NCI-H1105 (cell line): ENCODE measurements around the gene CLIC3.
"Not testable (repeated sequence)": the region's sequence is repeated elsewhere in the genome, so short reads cannot be mapped to it uniquely, and the experiment has no call there.

Source experiments
- DNase-seq: peaks from one replicate; lab custom pipeline; 2025; lab: John Stamatoyannopoulos, UW

CLIC3 gene

GRCh38 chr9:137017071-137017470 lies 20.7 kb upstream of the CLIC3 start:
- no peak for DNase-seq

DNA sequence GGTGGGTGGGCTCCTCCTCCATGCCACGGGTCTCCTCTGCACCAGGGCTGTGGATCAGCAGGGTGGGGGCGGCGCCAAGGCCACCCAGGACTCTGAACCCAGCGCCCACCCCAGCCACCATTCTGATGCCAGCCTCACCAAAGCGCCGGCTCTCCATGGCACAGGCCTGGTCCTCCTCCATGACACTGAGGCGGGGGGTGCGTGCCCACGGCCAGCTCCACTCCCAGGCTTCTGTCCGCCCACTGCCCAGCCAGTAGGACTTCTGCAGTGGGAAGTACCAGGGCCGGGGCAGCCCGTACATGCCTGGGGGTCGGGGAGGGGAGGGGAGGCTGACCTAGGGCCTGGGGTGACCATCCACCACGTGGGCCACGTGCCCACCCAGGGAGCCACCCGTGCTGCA lies 20.1 kb upstream of the CLIC3 start:
- DNase-seq = no peak

DNA sequence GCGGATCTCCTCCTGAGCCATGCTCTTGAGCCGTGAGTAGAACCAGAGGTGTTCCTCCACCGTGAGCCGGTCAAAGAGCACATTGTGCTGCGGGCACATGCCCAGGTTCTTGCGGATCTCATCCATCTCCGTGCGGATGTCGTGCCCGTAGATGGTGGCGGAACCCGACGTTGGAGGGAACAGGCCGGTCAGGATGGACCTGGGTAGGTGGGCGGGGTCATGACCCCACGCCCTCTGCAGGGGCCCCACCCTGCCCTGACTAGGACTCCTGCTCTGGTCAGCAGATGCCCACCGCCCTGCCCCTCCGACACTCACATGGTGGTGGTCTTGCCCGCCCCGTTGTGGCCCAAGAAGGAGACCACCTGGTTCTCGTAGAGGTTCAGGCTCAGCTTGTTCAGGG lies 19.6 kb upstream of the CLIC3 start:
- no peak for DNase-seq

DNA sequence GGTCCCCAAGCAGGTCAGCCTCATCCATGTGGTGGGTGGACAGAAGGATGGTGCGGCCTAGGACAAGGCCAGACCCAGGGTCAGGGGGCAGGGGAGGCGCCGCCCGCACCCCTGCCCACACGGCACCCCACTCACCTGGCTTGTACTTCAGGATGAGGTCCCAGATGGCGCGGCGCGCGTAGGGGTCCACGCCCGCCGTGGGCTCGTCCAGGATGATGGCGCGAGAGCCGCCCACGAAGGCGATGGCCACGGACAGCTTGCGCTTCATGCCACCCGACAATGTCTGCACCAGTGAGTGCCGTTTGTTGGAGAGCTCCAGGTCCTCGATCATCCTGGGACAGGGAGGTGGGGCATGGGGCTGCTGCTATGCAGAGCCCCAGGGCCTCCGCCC lies 19.2 kb upstream of the CLIC3 start:
- DNase-seq = no peak

- DNase-seq = no peak
Measured at GRCh38 chr9:137014776-137015539, 18.6 kb upstream of the CLIC3 start.

GRCh38 chr9:137014166-137014565 lies 17.8 kb upstream of the CLIC3 start:
- DNase-seq = no peak

DNA sequence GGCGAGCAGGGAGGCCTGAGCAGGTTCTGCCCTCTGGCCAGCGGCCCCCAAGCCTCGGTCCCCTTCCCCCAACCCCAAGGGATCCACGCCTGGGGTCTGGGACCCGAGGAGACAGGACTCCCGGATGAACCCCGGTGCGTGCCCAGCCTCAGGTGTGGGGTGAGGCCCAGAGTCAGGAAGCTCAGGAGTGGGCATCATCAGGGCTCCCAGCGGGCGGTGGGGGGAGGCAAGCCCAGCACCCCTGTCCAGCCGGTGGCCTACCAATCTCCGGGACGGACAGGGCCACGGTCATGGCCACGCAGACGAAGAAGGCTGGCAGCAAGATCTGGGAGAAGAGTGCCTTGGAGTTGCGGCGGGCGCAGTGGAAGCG lies 17.2 kb upstream of the CLIC3 start:
- DNase-seq = no peak

DNA sequence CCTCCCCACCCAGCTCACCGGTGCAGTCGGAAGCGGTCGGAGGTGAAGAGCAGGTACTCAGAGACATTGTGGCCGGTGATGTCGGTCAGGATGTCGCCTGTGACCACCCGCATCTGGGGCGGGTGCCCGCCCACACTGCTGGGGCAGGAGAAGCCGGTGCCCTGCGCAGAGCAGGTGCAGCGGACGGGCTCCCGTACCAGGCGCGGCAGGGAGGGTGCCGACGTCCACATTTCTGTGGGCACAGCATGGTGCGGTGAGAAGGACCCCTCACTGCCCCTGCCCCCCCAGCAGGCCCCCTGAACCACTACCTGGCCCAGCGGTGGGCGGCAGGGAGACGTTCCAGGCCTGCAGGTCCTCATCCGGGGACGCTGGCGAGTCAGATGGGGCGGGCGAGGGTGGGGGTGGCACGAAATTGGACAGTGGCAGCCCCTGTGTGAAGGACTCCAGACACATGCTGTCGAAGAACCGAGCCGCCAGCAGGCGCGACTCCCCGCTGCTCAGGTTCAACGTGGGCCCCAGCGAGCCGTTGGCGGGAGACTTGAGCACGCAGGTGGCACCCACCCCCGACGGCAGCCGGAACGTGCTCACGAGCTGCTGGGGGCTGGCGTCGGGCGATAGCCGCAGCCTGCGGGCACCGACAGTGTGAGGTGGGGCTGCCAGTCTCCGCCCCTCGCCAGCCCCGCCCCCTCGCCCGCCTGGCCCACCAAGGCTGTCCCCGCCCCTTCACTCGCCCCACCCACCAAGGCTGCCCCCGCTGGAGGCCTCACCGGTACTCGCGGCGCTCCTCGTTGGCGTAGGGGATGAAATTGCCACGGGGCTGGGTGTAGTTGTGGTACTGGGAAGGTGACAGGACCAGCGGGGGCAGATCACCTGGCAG lies 16.6 kb upstream of the CLIC3 start:
- DNase-seq = no peak

- no peak for DNase-seq
Measured at GRCh38 chr9:137011907-137012675, 15.7 kb upstream of the CLIC3 start.

DNA sequence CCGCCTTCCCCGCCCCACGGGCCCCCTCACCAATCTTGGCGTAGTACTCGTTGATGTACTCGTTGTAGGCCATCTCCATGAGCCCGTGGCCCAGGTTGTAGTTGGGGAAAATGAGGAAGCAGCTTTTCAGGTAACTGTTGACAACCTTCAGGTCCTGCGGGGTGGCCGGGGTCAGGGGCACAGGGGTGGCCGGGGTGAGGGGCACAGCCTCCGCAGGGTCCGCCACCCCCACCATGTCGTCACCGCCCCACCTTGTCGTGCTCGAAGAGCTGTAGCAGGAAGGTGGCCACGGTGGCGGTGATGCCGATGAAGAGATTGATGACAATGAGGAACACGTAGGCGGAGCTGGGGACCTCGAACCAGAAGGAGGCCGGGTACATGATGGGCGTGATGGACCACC lies 14.8 kb upstream of the CLIC3 start:
- DNase-seq = no peak

DNA sequence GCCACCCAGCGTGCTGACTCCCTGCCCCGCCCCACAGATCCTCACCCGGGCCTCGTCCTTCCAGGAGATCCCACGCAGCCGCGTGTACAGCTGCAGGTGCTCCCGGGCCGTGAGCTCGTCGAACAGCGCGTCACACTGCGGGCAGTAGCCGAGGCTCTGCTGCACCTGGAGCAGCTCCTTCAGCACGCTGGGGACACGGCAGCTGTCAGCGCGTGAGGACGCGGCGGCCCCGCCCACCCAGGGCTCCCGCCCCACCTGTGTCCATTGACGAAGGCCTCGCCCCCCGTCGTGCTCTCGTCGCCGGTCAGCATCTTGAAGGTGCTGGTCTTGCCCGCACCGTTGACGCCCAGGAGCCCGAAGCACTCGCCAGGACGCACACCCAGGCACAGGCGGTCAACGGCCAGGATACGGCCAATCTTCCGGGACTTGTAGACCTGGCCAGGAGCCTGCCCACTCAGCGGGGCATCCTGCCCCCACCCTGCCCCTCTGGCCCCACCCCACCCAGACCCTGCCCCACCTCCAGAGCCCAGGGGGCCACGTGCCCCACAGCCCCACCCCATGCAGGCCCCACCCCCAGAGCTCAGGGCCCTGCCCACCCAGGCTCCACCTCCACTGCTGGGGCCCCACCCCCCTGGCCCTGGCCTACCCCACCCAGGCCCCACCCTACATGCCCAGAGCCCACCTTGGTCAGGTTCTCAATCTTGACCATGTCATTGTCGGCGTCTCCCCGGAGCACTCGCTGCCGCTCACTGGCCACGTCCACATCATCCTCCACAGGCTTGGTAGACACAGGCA lies 13.8 kb upstream of the CLIC3 start:
- DNase-seq = no peak

DNA sequence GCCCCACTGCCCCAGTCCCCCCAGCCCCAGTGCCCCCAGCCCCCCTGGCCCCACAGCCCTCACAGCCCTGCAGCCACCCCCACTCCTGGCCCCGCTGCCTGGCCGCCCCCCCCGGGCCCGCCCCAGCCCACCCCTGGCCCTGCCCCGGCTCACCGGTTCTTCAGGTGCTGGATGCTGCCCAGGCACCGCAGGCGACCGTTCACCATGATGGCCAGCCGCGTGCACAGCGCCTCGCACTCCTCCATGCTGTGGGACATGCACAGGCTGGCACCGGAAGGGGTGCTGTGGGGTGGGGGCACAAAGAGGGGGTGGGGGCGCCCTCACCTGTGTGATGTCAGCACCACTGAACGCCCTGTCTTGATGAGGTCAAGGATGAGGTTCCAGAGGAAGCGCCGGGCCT lies 12.8 kb upstream of the CLIC3 start:
- no peak for DNase-seq

- no peak for DNase-seq
Measured at GRCh38 chr9:137008312-137008711, 11.9 kb upstream of the CLIC3 start.

DNA sequence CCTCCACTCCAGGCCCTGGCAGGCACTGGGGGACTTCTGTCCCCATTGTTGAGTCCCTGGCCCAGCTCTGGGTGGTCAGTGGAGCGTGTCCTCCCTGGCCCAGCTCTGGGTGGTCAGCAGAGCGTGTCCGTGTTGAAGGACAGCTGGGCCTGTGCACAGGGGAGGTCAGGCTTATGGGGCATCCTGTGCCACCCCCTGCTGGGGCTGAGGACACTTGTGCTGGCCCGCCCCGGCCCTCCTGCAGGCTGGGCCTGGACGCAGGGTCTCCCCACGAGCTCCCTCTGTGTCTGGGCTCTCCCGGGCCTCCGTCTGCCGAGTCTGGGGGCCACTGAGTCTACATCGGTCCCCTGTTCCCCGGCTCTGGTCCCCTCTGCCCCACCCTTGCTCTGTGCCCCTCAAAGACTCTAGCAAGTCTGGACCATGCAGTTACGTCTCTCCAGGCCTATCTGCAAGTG lies 11.5 kb upstream of the CLIC3 start:
- DNase-seq = no peak

- no peak for DNase-seq
Measured at GRCh38 chr9:137007108-137007815, 10.9 kb upstream of the CLIC3 start.

GRCh38 chr9:137006116-137007003 lies 10.0 kb upstream of the CLIC3 start:
- no peak for DNase-seq

GRCh38 chr9:137004285-137004684 lies 7.9 kb upstream of the CLIC3 start:
- DNase-seq = not testable (repeated sequence)

DNA sequence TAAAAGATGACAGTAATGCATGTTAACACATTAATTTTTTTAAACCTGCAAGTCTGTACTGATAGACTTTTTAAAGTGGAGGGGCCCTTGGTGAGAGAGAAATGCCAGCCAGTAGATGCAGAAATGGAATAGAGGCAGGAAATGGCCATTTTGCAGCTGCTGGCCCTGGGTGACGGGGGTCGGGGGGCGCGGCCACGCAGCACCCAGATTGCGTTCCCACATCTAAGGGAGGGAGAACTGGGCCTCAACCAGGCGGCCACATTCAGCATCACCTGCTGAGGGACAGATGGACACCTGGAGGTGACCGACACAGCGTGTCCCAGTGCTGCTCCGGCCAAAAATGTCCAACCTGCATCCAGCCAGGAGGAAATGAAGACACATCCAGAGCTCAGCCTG lies 6.3 kb upstream of the CLIC3 start:
- DNase-seq = no peak

GRCh38 chr9:137001857-137002645 lies 5.7 kb upstream of the CLIC3 start:
- no peak for DNase-seq
